ENCODE measurements around the gene SPTBN5. TPM values are rescaled to one million over a fixed set of nuclear protein-coding genes. Genes with fewer than 3 reads are reported as not detected.

Gene SPTBN5
- total RNA-seq, 1 experiment from 2014 or later = 2.1 TPM

DNA sequence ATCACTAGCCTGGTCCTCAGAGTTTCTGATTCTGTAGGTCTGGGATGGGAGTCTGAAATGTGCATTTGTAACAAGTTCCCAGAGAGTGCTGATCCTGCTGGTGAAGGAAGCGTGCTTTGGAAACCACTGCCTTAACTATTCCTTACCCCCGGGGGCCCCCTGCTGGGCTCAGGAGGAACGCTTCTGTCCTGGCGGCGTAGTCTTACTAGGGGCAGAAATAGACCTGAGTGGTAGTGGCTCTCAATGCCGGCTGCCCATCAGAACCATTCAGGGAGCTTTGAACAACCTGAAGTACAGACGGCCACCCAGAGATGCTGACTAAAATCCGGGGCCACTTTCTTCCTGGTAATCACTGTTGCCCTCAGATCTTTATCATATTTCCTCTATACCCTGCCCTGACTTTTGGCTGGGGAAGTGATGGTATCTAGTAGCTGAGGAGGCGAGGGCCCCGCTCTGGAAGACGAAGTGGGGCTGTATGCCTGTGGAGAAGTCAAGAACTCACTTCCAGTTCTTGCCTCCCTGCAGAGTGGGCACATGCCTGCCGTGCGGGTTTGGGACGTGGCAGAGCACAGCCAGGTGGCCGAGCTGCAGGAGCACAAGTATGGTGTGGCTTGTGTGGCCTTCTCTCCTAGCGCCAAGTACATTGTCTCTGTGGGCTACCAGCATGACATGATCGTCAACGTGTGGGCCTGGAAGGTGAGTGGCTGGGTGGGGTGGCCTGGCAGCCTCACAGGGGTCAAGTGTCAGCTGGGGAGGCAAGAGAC lies 82.2 kb downstream of the SPTBN5 start:
- peak; percentile 97 for ATAC-seq
- DNase-seq (ENCODE audit: low read depth, low spot score) = peak; percentile 60
- intact Hi-C loops (cut with micrococcal nuclease; ENCODE audit: unreplicated experiment) = loop anchor here (1.0 to 10.0 kb wide), 2 partner anchors 39 to 207 kb away; no protein-coding TSS in a partner anchor
- Histone ChIP-seq H3K4me1 (ENCODE audit: control insufficient read depth, insufficient read depth, low read length) (no peaks in the 10 kb centered on the region; the same call in 1 of the 2 replicates), H3K27me3 (ENCODE audit: control insufficient read depth, insufficient read depth, low read length) (no peaks in the 10 kb centered on the region), H3K36me3 (ENCODE audit: control insufficient read depth, insufficient read depth, low read length) (peaks cover 2% of the 10 kb centered on the region; the same call in 1 of the 2 replicates), H3K9me3 (ENCODE audit: control insufficient read depth, insufficient read depth, low read depth, low read length) (no peaks in the 10 kb centered on the region), H3K27ac (ENCODE audit: low read length) (no peak overlapping the region), H3K4me3 (ENCODE audit: low read depth in 2 of 2, low read length in 2 of 2) (no peak overlapping the region)
- ChIA-PET CTCF (interaction anchor here (0.6 to 1.9 kb wide), 4 partner anchors 38 to 251 kb away, joined by 3 to 20 read pairs (median 11); partner anchors contain the start of gene MAPKBP1), POLR2A (interaction anchor here (0.6 kb wide), 1 partner anchor 29 kb away, joined by 6 read pairs; no protein-coding TSS in a partner anchor)
- TF ChIP-seq CTCF (IDR thresholded peaks at IDR 0.05) (peak; percentile 93), SIN3A (IDR thresholded peaks at IDR 0.05; ENCODE audit: borderline replicate concordance, insufficient read depth, low read depth, low read length) (no peak)
- TF ChIP-seq, protein P1, sequence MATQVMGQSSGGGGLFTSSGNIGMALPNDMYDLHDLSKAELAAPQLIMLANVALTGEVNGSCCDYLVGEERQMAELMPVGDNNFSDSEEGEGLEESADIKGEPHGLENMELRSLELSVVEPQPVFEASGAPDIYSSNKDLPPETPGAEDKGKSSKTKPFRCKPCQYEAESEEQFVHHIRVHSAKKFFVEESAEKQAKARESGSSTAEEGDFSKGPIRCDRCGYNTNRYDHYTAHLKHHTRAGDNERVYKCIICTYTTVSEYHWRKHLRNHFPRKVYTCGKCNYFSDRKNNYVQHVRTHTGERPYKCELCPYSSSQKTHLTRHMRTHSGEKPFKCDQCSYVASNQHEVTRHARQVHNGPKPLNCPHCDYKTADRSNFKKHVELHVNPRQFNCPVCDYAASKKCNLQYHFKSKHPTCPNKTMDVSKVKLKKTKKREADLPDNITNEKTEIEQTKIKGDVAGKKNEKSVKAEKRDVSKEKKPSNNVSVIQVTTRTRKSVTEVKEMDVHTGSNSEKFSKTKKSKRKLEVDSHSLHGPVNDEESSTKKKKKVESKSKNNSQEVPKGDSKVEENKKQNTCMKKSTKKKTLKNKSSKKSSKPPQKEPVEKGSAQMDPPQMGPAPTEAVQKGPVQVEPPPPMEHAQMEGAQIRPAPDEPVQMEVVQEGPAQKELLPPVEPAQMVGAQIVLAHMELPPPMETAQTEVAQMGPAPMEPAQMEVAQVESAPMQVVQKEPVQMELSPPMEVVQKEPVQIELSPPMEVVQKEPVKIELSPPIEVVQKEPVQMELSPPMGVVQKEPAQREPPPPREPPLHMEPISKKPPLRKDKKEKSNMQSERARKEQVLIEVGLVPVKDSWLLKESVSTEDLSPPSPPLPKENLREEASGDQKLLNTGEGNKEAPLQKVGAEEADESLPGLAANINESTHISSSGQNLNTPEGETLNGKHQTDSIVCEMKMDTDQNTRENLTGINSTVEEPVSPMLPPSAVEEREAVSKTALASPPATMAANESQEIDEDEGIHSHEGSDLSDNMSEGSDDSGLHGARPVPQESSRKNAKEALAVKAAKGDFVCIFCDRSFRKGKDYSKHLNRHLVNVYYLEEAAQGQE (IDR thresholded peaks at IDR 0.05; ENCODE audit: insufficient read depth in 1 of 2, low read depth in 2 of 2, low read length in 1 of 2) = no peak
- no TSS peak for BruUV-seq (replicated peaks)
- in situ Hi-C loops (cut with HindIII; ENCODE audit: low pct_unique_long_range_greater_than_20kb, low sequenced_read_pairs) = no loop called here

DNA sequence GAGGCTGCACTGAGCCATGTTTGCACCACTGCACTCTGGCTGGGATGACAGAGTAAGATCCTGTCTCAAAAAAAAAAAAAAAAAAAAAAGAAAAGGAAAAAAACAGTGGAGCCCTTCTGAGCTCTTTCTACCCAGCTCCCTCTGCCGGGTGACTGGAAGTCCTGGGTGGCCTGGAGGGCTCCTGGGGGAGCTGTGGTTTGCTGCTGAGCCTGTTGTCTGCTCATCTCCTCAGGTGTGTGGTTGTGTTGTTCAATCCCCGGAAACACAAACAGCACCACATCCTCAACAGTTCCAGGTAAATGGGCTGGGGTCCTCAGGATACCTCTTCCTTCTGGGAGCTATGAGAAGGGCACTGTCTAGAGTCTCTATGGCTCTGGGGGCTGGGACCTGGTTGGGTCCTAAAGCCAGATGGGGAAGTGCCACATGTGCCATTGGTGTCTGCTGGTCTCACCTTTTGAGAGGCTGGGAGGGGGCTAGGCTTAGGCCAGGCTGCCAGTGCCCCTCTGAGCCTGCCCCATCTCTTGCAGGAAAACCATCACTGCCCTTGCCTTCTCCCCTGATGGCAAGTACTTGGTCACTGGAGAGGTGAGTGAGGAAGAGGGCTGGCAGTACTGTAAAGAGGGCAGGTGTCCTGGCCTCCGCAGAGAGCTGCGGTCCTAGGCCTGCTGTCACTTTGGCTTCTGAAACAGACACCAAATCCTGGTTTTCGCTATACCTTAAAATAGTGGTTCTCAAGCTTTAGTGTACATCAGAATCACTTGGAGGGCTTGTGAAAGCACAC lies 83.0 kb downstream of the SPTBN5 start:
- Histone ChIP-seq H3K27me3 (ENCODE audit: control insufficient read depth, insufficient read depth, low read length) (no peaks in the 10 kb centered on the region), H3K36me3 (ENCODE audit: control insufficient read depth, insufficient read depth, low read length) (peaks cover 2% of the 10 kb centered on the region; the same call in 1 of the 2 replicates), H3K9me3 (ENCODE audit: control insufficient read depth, insufficient read depth, low read depth, low read length) (no peaks in the 10 kb centered on the region), H3K27ac (ENCODE audit: low read length) (no peak overlapping the region), H3K4me3 (ENCODE audit: low read depth in 2 of 2, low read length in 2 of 2) (no peak overlapping the region), H3K4me1 (ENCODE audit: control insufficient read depth, insufficient read depth, low read length) (no peaks in the 10 kb centered on the region; the same call in 1 of the 2 replicates)
- POLR2A ChIA-PET = interaction anchor here (0.6 to 0.8 kb wide), 4 partner anchors 19 to 214 kb away, joined by 4 to 7 read pairs (median 6); no protein-coding TSS in a partner anchor
- TF ChIP-seq, protein P1 (IDR thresholded peaks at IDR 0.05; ENCODE audit: insufficient read depth in 1 of 2, low read depth in 2 of 2, low read length in 1 of 2) = no peak
- TF ChIP-seq POLR2AphosphoS5 (IDR thresholded peaks at IDR 0.05; ENCODE audit: low read depth, low read length) (no peak), TCF7L2 (IDR thresholded peaks at IDR 0.05; ENCODE audit: low read depth, low read length) (no peak), SIN3A (IDR thresholded peaks at IDR 0.05; ENCODE audit: borderline replicate concordance, insufficient read depth, low read depth, low read length) (no peak), CTCF (IDR thresholded peaks at IDR 0.05) (no peak)
- in situ Hi-C loops (cut with HindIII; ENCODE audit: low pct_unique_long_range_greater_than_20kb, low sequenced_read_pairs) = no loop called here
- intact Hi-C loops (cut with micrococcal nuclease; ENCODE audit: unreplicated experiment) = loop anchor here (1.0 to 10.0 kb wide), 2 partner anchors 39 to 206 kb away; no protein-coding TSS in a partner anchor
- no peak for DNase-seq (ENCODE audit: low read depth, low spot score)
- BruUV-seq (replicated peaks) = no TSS peak
- CTCF ChIA-PET = interaction anchor here (0.6 to 1.9 kb wide), 10 partner anchors 16 to 321 kb away, joined by 3 to 20 read pairs (median 5); partner anchors contain the start of gene MAPKBP1
- ATAC-seq = peak; percentile 62
